H9 (cell line): Measurements from ENCODE around the gene DUSP2. TPM values are rescaled to one million over a fixed set of nuclear protein-coding genes. Genes with fewer than 3 reads are reported as not detected.

ENCODE experiments used
- DNase-seq: peaks from one replicate; pipeline ENCODE4 v3.0.0-alpha.2; 2017
- H2AFZ ChIP-seq: one replicate; pipeline ENCODE4 v1.6.1; 2013; ENCODE audit warnings: mild to moderate bottlenecking, low read length, control low read depth, moderate library complexity
- H2AK5ac ChIP-seq: 2 replicates; pipeline ENCODE4 v1.6.1; 2013; ENCODE audit warnings: low read length, control low read depth, mixed read lengths; ENCODE audit not compliant: insufficient read length
- H2BK120ac ChIP-seq: one replicate; pipeline ENCODE4 v1.6.1; 2013; ENCODE audit warnings: low read depth, mild to moderate bottlenecking, low read length, control low read depth, inconsistent platforms; ENCODE audit not compliant: poor library complexity, severe bottlenecking
- H2BK12ac ChIP-seq: 2 replicates; pipeline ENCODE4 v1.6.1; 2013; ENCODE audit warnings: low read length, control low read depth, mixed read lengths, low read depth; ENCODE audit not compliant: insufficient read length
- H2BK15ac ChIP-seq: 2 replicates; pipeline ENCODE4 v1.6.1; 2013; ENCODE audit warnings: low read depth, low read length, control low read depth
- H2BK20ac ChIP-seq: one replicate; pipeline ENCODE4 v1.6.1; 2013; ENCODE audit warnings: low read depth, mild to moderate bottlenecking, low read length, control low read depth, inconsistent platforms; ENCODE audit not compliant: poor library complexity, severe bottlenecking
- H2BK5ac ChIP-seq: 2 replicates; pipeline ENCODE4 v1.6.1; 2013; ENCODE audit warnings: low read length, control low read depth, mixed read lengths; ENCODE audit not compliant: insufficient read length
- H3K14ac ChIP-seq: 2 replicates; pipeline ENCODE4 v1.6.1; 2013; ENCODE audit warnings: low read length, control low read depth; ENCODE audit not compliant: insufficient read depth
- H3K18ac ChIP-seq: 2 replicates; pipeline ENCODE4 v1.6.1; 2013; ENCODE audit warnings: low read depth, mild to moderate bottlenecking, mixed read lengths, low read length, control low read depth; ENCODE audit not compliant: insufficient read length
- H3K23ac ChIP-seq: 2 replicates; pipeline ENCODE4 v1.6.1; 2013; ENCODE audit warnings: low read length, control low read depth, mixed read lengths, low read depth; ENCODE audit not compliant: insufficient read length
- H3K23me2 ChIP-seq: 2 replicates; pipeline ENCODE4 v1.6.1; 2013; ENCODE audit warnings: low read depth, mild to moderate bottlenecking, mixed read lengths, low read length, control low read depth; ENCODE audit not compliant: insufficient read length, poor library complexity, severe bottlenecking
- H3K27ac ChIP-seq: 2 replicates; pipeline ENCODE4 v1.5.1; 2013; ENCODE audit warnings: low read length, control low read depth, mixed read lengths, low read depth; ENCODE audit not compliant: insufficient read length
- H3K27me3 ChIP-seq: 2 replicates; pipeline ENCODE4 v1.6.1; 2013; ENCODE audit warnings: low read length, control low read depth, inconsistent platforms; ENCODE audit not compliant: insufficient read depth
- H3K4ac ChIP-seq: 2 replicates; pipeline ENCODE4 v1.6.1; 2013; ENCODE audit warnings: low read depth, mild to moderate bottlenecking, control low read depth, inconsistent platforms, low read length, moderate library complexity
- H3K4me1 ChIP-seq: 2 replicates; pipeline ENCODE4 v1.6.1; 2013; ENCODE audit warnings: low read length, control low read depth, inconsistent platforms; ENCODE audit not compliant: insufficient read depth
- H3K4me2 ChIP-seq: 2 replicates; pipeline ENCODE4 v1.6.1; 2013; ENCODE audit warnings: low read length, control low read depth, mixed read lengths; ENCODE audit not compliant: insufficient read length, insufficient read depth
- H3K56ac ChIP-seq: 2 replicates; pipeline ENCODE4 v1.6.1; 2013; ENCODE audit warnings: low read depth, mild to moderate bottlenecking, mixed read lengths, low read length, control low read depth; ENCODE audit not compliant: insufficient read length
- H3K79me1 ChIP-seq: 2 replicates; pipeline ENCODE4 v1.6.1; 2013; ENCODE audit warnings: low read depth, mild to moderate bottlenecking, moderate library complexity, low read length, control low read depth, inconsistent platforms; ENCODE audit not compliant: insufficient read depth, poor library complexity, severe bottlenecking
- H3K79me2 ChIP-seq: 2 replicates; pipeline ENCODE4 v1.6.1; 2013; ENCODE audit warnings: low read length, control low read depth, inconsistent platforms; ENCODE audit not compliant: insufficient read depth
- H3K9ac ChIP-seq: 2 replicates; pipeline ENCODE4 v1.6.1; 2013; ENCODE audit warnings: low read length, control low read depth, mixed read lengths; ENCODE audit not compliant: insufficient read length; ENCODE audit errors: extremely low read depth
- H3K9me3 ChIP-seq: one replicate; pipeline ENCODE4 v1.6.1; 2013; ENCODE audit warnings: low read depth, low read length, inconsistent platforms; ENCODE audit not compliant: control insufficient read depth
- H3T11ph ChIP-seq: one replicate; pipeline ENCODE4 v1.6.1; 2013; ENCODE audit warnings: mild to moderate bottlenecking, low read length, control low read depth, inconsistent platforms
- H4K20me1 ChIP-seq: one replicate; pipeline ENCODE4 v1.6.1; 2013; ENCODE audit not compliant: control insufficient read depth, insufficient read length, insufficient read depth
- H4K5ac ChIP-seq: 2 replicates; pipeline ENCODE4 v1.6.1; 2013; ENCODE audit warnings: low read depth, mild to moderate bottlenecking, mixed read lengths, low read length, control low read depth; ENCODE audit not compliant: insufficient read length
- H4K8ac ChIP-seq: replicated peaks from 2 replicates; pipeline ENCODE4 v1.6.1; 2013; ENCODE audit warnings: low read length, control low read depth, mixed read lengths, low read depth; ENCODE audit not compliant: insufficient read length
- H4K91ac ChIP-seq: 2 replicates; pipeline ENCODE4 v1.6.1; 2013; ENCODE audit warnings: low read depth, mild to moderate bottlenecking, moderate library complexity, mixed read lengths, low read length, control low read depth; ENCODE audit not compliant: insufficient read length
- H3K27ac Mint-ChIP-seq, 3 experiments: 2 replicates in 2 of 3; 3 replicates in 1 of 3; pipeline ENCODE4 v1.8.0; 2020 to 2021; ENCODE audit warnings: mixed read lengths in 3 of 3, mild to moderate bottlenecking in 1 of 3, moderate library complexity in 1 of 3
- H3K27me3 Mint-ChIP-seq: 2 replicates; pipeline ENCODE4 v1.8.0; 2021; ENCODE audit warnings: low read depth, mild to moderate bottlenecking, moderate library complexity, mixed read lengths
- H3K36me3 Mint-ChIP-seq, 3 experiments: 2 replicates in 2 of 3; 3 replicates in 1 of 3; pipeline ENCODE4 v1.8.0; 2020 to 2021; ENCODE audit warnings: low read depth in 3 of 3, mixed read lengths in 3 of 3; ENCODE audit not compliant: insufficient read depth in 1 of 3
- H3K4me1 Mint-ChIP-seq, 2 experiments: 2 replicates each; pipeline ENCODE4 v1.8.0; 2020; ENCODE audit warnings: mixed read lengths in 2 of 2
- H3K4me3 Mint-ChIP-seq, 2 experiments: 2 replicates in 1 of 2; 3 replicates in 1 of 2; pipeline ENCODE4 v1.8.0; 2020 to 2021; ENCODE audit warnings: mild to moderate bottlenecking in 2 of 2, mixed read lengths in 2 of 2, moderate library complexity in 1 of 2
- H3K9me3 Mint-ChIP-seq, 2 experiments: 2 replicates in 1 of 2; 3 replicates in 1 of 2; pipeline ENCODE4 v1.8.0; 2020; ENCODE audit warnings: mild to moderate bottlenecking in 2 of 2, mixed read lengths in 2 of 2, moderate library complexity in 1 of 2
- CTCF ChIP-seq: fragments of 200-600 bp; sonication (generic); conservative IDR thresholded peaks from 3 replicates; pipeline ENCODE4 v1.8.0; 2021; ENCODE audit warnings: antibody characterized with exemption, mild to moderate bottlenecking
- WGBS: extraction: QIAGEN DNeasy Blood & Tissue Kit; methylation state at CpG from one replicate; pipeline ENCODE4 v1.1.7; 2013; ENCODE audit warnings: missing lambda C conversion rate, low lambda C conversion rate, mixed read lengths; ENCODE audit not compliant: insufficient read length; ENCODE audit errors: extremely low coverage; 5-methylcytosine and 5-hydroxymethylcytosine counted together
- total RNA-seq: library from RNA; stranded (reverse); gene quantifications from 2 replicates; pipeline ENCODE4 v1.2.1, GENCODE V29; 2021

The DUSP2 gene
- total RNA-seq, 1 experiment from 2014 or later: 14.9 TPM

- Histone ChIP-seq H2BK5ac (no peak overlapping the region), H2BK12ac (no peak overlapping the region), H2BK120ac (no peak overlapping the region), H2AFZ (no peak overlapping the region), H3K18ac (peak overlapping the region; percentile 29), H4K5ac (no peak overlapping the region), H4K20me1 (no peaks in the 10 kb centered on the region), H4K8ac (no peak overlapping the region), H2BK15ac (no peak overlapping the region; the same call in 1 of the 2 replicates), H3K14ac (no peak overlapping the region), H2AK5ac (no peak overlapping the region), H3K27me3 (no peaks in the 10 kb centered on the region), H3K27ac (no peak overlapping the region), H3K79me2 (no peaks in the 10 kb centered on the region), H3K4me2 (no peak overlapping the region), H3K56ac (no peak overlapping the region), H3K9me3 (no peaks in the 10 kb centered on the region), H2BK20ac (no peak overlapping the region), H4K91ac (no peak overlapping the region), H3K4ac (no peak overlapping the region), H3K4me1 (peaks cover 2% of the 10 kb centered on the region; the same call in 1 of the 2 replicates), H3K23me2 (no peaks in the 10 kb centered on the region), H3K79me1 (no peaks in the 10 kb centered on the region), H3K23ac (no peak overlapping the region), H3K9ac (no peak overlapping the region), H3T11ph (no peak overlapping the region)
- no CpG with 5 or more reads among the region's 18 CpGs for WGBS
- no peak for TF ChIP-seq CTCF
- Mint-ChIP-seq H3K27ac (no peak overlapping the region), H3K27me3 (peaks cover 5% of the 10 kb centered on the region), H3K36me3 (0 out of 7 replicates have a peak, but pooled peaks cover 0 to 5% (median 0%) of the 10 kb centered on the region in 3 experiments), H3K4me3 (no peak overlapping the region), H3K9me3 (peaks cover 2 to 7% of the 10 kb centered on the region in 2 experiments; a peak in 2 of 5 replicates), H3K4me1 (peaks cover 18 to 23% of the 10 kb centered on the region in 2 experiments; a peak in 3 of 4 replicates)
- peak; percentile 79 for DNase-seq
These were observed 19.4 kb upstream of the DUSP2 start for GRCh38 chr2:96164459-96165184.
